Osteocyte (in vitro differentiated cells): Measurements from ENCODE around the gene RCOR3. TPM values are rescaled to one million over a fixed set of nuclear protein-coding genes. Genes with fewer than 3 reads are reported as not detected.
"Not testable (repeated sequence)": the region's sequence is repeated elsewhere in the genome, so short reads cannot be mapped to it uniquely, and the experiment has no call there.

Experiments used
- DNase-seq: peaks from one replicate; pipeline ENCODE4 v3.0.0; 2021; ENCODE audit warnings: mixed read lengths; ENCODE audit not compliant: unreplicated experiment; ENCODE audit errors: extremely low spot score
- H3K27ac Mint-ChIP-seq: one replicate; pipeline ENCODE4 v1.8.0; 2021; ENCODE audit warnings: mild to moderate bottlenecking, mixed read lengths; ENCODE audit not compliant: unreplicated experiment
- H3K27me3 Mint-ChIP-seq: one replicate; pipeline ENCODE4 v1.8.0; 2021; ENCODE audit warnings: mixed read lengths; ENCODE audit not compliant: unreplicated experiment
- H3K36me3 Mint-ChIP-seq: one replicate; pipeline ENCODE4 v1.8.0; 2021; ENCODE audit warnings: mixed read lengths; ENCODE audit not compliant: unreplicated experiment
- H3K4me1 Mint-ChIP-seq: one replicate; pipeline ENCODE4 v1.8.0; 2021; ENCODE audit warnings: mixed read lengths; ENCODE audit not compliant: unreplicated experiment
- H3K4me3 Mint-ChIP-seq: one replicate; pipeline ENCODE4 v1.8.0; 2021; ENCODE audit warnings: mild to moderate bottlenecking, moderate library complexity, mixed read lengths; ENCODE audit not compliant: unreplicated experiment
- H3K9me3 Mint-ChIP-seq: one replicate; pipeline ENCODE4 v1.8.0; 2021; ENCODE audit warnings: mixed read lengths; ENCODE audit not compliant: unreplicated experiment
- total RNA-seq: library from RNA; stranded (reverse); gene quantifications from 2 replicates; pipeline ENCODE4 v1.2.1, GENCODE V29; 2021
- TF ChIP-seq, protein P1 (sequence below): fragments of 200-600 bp; sonication (generic); IDR thresholded peaks from 2 replicates; pipeline ENCODE4 v1.5.0; 2021; ENCODE audit warnings: antibody characterized with exemption, mild to moderate bottlenecking, moderate library complexity

Gene RCOR3
- total RNA-seq, 1 donor from 2014 or later = 51.0 TPM

DNA sequence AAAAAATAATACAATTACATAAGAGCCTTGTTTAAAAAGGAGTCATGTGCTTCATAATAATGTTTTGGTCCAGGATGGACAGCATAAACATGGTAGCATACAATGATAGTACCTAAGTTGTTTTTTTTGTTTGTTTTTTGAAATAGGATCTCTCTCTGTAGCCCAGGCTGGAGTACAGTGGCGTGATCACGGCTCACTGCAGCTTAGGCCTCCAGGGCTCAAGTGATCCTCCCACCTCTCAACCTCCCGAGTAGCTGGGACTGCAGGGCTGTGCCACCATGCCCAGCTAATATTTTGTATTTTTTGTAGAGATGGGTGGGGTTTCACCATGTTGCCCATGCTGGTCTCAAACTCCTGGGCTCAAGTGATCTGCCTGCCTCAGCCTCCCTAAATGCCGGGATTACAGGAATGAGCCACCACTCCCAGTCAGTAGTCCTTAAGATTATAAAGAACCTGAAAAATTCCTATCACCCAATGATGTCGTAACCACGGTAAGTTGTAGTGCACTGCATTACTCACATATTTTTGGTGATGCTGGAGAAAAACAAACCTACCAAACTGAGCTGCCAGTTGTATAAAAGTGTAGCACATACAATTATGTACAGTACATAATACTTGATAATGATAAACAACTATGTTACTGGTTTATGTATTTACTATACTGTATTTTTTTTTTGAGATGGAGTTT is 22.4 kb upstream of the RCOR3 start:
- H3K4me1 Mint-ChIP-seq = peaks cover 2% of the 10 kb centered on the region
- TF ChIP-seq, protein P1, sequence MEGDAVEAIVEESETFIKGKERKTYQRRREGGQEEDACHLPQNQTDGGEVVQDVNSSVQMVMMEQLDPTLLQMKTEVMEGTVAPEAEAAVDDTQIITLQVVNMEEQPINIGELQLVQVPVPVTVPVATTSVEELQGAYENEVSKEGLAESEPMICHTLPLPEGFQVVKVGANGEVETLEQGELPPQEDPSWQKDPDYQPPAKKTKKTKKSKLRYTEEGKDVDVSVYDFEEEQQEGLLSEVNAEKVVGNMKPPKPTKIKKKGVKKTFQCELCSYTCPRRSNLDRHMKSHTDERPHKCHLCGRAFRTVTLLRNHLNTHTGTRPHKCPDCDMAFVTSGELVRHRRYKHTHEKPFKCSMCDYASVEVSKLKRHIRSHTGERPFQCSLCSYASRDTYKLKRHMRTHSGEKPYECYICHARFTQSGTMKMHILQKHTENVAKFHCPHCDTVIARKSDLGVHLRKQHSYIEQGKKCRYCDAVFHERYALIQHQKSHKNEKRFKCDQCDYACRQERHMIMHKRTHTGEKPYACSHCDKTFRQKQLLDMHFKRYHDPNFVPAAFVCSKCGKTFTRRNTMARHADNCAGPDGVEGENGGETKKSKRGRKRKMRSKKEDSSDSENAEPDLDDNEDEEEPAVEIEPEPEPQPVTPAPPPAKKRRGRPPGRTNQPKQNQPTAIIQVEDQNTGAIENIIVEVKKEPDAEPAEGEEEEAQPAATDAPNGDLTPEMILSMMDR = no peak
- no peaks in the 10 kb centered on the region for H3K9me3 Mint-ChIP-seq
- no peak overlapping the region for H3K4me3 Mint-ChIP-seq
- H3K36me3 Mint-ChIP-seq = no peaks in the 10 kb centered on the region
- peaks cover 7% of the 10 kb centered on the region for H3K27me3 Mint-ChIP-seq
- no peak for DNase-seq
- no peak overlapping the region for H3K27ac Mint-ChIP-seq

DNA sequence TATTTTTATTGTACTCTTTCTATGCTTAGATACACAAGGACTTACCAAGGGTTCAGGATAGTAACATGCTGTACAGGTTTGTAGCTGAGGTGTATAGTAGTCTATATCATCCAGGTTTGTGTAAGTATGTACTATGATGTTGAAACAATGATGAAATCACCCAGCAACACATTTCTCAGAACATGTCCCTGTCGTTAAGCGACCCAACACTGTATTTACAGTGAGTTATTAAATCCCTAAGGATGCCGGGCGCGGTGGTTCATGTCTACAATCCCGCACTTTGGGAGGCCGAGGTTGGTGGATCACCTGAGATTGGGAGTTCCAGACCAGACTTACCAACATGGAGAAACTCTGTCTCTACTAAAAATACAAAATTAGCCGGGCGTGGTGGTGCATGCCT is 21.6 kb upstream of the RCOR3 start:
- H3K36me3 Mint-ChIP-seq = no peaks in the 10 kb centered on the region
- H3K4me3 Mint-ChIP-seq = no peak overlapping the region
- DNase-seq = peak; percentile 42
- H3K27me3 Mint-ChIP-seq = peaks cover 7% of the 10 kb centered on the region
- H3K27ac Mint-ChIP-seq = no peak overlapping the region
- peaks cover 2% of the 10 kb centered on the region for H3K4me1 Mint-ChIP-seq
- no peaks in the 10 kb centered on the region for H3K9me3 Mint-ChIP-seq
- TF ChIP-seq, protein P1 = no peak

DNA sequence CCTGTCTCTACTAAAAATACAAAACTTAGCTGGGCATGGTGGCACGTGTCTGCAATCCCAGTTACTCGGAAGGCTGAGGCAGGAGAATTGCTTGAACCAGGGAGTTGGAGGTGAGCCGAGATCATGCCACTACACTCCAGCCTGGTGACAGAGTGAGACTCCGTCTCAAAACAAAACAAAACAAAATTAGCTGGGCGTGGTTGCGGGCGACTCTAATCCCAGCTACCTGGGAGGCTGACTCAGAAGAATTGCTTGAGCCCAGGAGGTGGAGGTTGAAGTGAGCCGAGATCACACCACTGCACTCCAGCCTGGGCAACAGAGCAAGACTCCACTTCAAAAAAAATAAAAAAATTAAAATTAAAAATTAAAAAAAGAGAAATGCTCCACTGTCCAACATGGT is 18.6 kb upstream of the RCOR3 start:
- not testable (repeated sequence) for H3K9me3 Mint-ChIP-seq, H3K4me3 Mint-ChIP-seq

DNA sequence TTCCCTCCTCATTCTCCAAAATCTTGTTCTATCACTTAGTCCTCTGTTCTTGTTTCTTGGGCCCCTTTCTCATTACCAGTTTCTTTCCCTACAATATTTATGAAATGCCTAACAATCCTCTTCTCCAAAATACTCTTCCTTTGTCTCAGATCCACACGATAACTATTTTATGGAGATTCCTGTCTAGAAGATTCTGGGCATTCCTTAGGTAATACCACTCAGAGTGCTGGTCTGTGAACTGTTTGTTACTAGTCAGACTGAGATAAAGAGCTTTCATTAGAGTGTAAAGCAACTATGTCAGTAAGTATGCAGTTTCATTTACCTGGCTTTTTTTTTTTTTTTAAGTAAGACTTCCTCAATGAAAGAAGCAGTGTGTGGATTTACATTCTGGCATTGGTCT is 18.1 kb upstream of the RCOR3 start:
- H3K4me3 Mint-ChIP-seq = no peak overlapping the region

More for the DNA sequence above, 18.6 kb upstream of the RCOR3 start:
- H3K4me1 Mint-ChIP-seq, H3K27ac Mint-ChIP-seq, H3K36me3 Mint-ChIP-seq: not testable (repeated sequence)
- peak; percentile 36 for DNase-seq
- peaks cover 13% of the 10 kb centered on the region for H3K27me3 Mint-ChIP-seq

DNA sequence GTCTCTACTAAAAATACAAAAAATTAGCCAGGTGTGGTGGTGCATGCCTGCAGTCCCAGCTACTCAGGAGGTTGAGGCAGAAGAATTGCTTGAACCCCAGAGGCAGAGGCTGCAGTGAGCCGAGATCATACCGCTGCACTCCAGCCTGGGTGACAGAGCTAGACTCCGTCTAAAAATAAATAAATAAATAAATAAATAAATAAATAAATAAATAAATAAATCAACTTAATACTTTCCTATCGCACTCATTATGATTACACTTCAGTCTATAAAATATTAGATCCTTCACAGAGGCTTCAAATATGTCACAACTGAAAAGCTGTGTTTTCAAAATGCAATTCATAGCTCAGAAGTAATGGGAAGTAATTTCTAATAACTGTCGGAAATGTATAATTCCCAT is 15.5 kb upstream of the RCOR3 start:
- not testable (repeated sequence) for H3K27ac Mint-ChIP-seq, DNase-seq, H3K4me1 Mint-ChIP-seq, H3K4me3 Mint-ChIP-seq, H3K9me3 Mint-ChIP-seq, H3K36me3 Mint-ChIP-seq
- H3K27me3 Mint-ChIP-seq = peaks cover 18% of the 10 kb centered on the region

More for the DNA sequence above, 18.1 kb upstream of the RCOR3 start:
- no peaks in the 10 kb centered on the region for H3K36me3 Mint-ChIP-seq
- H3K27ac Mint-ChIP-seq = no peak overlapping the region
- DNase-seq = no peak
- no peaks in the 10 kb centered on the region for H3K9me3 Mint-ChIP-seq
- peaks cover 13% of the 10 kb centered on the region for H3K27me3 Mint-ChIP-seq
- TF ChIP-seq, protein P1 = no peak
- no peaks in the 10 kb centered on the region for H3K4me1 Mint-ChIP-seq

DNA sequence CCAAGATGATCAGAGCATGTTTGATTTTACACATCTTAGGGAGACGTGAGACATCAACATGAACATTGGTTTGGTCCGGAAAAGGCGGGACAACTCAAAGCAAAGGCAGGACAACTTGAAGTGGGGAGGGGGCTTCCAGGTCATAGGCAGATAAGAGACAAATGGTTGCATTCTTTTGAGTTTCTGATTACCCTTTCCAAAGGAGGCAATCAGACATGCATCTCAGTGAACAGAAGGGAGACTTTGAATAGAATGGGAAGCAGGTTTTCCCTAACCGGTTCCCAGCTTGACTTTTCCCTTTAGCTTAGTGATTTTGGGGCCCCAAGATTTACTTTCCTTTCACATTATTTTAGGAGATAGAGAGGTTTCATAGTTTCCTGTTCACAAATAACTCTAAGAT is 12.6 kb upstream of the RCOR3 start:
- not testable (repeated sequence) for H3K36me3 Mint-ChIP-seq, H3K4me3 Mint-ChIP-seq, H3K4me1 Mint-ChIP-seq, H3K27ac Mint-ChIP-seq, H3K9me3 Mint-ChIP-seq
- peaks cover 10% of the 10 kb centered on the region for H3K27me3 Mint-ChIP-seq
- peak; percentile 30 for DNase-seq
